Ishikawa (cell line): ENCODE data around the gene LRFN2.

Experiments
- CEBPB ChIP-seq: IDR thresholded peaks from 2 replicates; pipeline ENCODE4 v1.6.1; 2012
- CREB1 ChIP-seq: IDR thresholded peaks from 2 replicates; pipeline ENCODE4 v1.6.1; 2012; ENCODE audit warnings: low read depth
- EGR1 ChIP-seq: IDR thresholded peaks from 2 replicates; pipeline ENCODE4 v1.6.1; 2012
- EP300 ChIP-seq: IDR thresholded peaks from 2 replicates; pipeline ENCODE4 v1.6.1; 2012; ENCODE audit warnings: borderline replicate concordance
- FOXM1 ChIP-seq: IDR thresholded peaks from 2 replicates; pipeline ENCODE4 v1.6.1; 2012; ENCODE audit warnings: low read depth, borderline replicate concordance
- NFIC ChIP-seq: IDR thresholded peaks from 2 replicates; pipeline ENCODE4 v1.6.1; 2012
- RAD21 ChIP-seq: IDR thresholded peaks from 2 replicates; pipeline ENCODE4 v1.6.1; 2012; ENCODE audit warnings: low read depth
- TAF1 ChIP-seq: IDR thresholded peaks from 2 replicates; pipeline ENCODE4 v1.6.1; 2012; ENCODE audit warnings: low read depth, mild to moderate bottlenecking
- TCF12 ChIP-seq: IDR thresholded peaks from 2 replicates; pipeline ENCODE4 v1.6.1; 2012; ENCODE audit warnings: low read depth
- TEAD4 ChIP-seq: IDR thresholded peaks from 2 replicates; pipeline ENCODE4 v1.6.1; 2012
- YY1 ChIP-seq: IDR thresholded peaks from 2 replicates; pipeline ENCODE4 v1.6.1; 2012; ENCODE audit warnings: low read depth
- ZBTB7A ChIP-seq: IDR thresholded peaks from 2 replicates; pipeline ENCODE4 v1.6.1; 2012; ENCODE audit warnings: low read depth
- TF ChIP-seq, protein P1 (sequence below): IDR thresholded peaks from 2 replicates; pipeline ENCODE4 v1.6.1; 2012
- TF ChIP-seq, protein P2 (sequence below): IDR thresholded peaks from 2 replicates; pipeline ENCODE4 v1.6.1; 2012; ENCODE audit warnings: low read depth, mild to moderate bottlenecking
- TF ChIP-seq, protein P3 (sequence below): IDR thresholded peaks from 2 replicates; pipeline ENCODE4 v1.6.1; 2012

The LRFN2 gene

DNA sequence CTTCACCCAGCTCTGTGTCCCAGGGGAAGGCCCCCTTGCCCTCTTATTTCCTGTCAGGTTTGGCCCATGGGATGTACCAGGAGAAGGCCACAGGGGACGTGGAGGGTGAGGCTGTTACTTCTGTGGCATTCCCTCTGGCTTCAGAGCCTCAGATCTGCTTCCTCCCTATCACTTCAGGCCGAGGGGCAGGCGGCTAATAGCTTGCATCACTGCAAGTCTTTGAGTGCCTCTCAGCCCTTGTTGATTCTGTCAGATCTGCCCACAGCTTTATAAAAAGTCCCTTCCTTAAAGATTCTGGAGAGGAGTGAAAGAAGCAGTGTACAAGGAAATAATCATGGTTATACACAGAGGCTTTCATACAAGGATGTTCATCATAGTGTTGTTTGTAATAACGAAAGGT is 86.9 kb downstream of the LRFN2 start:
- no peak for TF ChIP-seq CEBPB
- TF ChIP-seq YY1: no peak
- TF ChIP-seq TCF12: no peak
- TF ChIP-seq NFIC: no peak
- no peak for TF ChIP-seq FOXM1

DNA sequence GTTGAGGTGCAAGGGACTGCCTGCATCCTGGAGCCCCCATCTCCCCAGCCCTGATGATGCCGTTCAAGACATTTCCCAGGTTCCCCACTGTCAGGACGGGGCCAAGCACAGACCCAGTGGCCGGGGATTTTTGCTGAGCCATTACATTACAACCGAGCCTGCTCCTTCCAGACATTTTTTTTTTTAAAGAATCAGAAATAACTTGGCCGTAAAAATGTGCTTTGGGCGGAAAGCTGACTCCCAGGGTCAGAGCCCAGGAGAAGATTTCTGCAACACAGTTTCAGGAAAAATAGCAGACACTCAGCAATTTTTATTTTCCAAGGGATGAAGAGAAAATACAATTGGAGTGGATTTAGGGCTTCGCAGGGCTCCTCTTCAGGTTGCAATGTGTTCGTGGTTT is 87.9 kb downstream of the LRFN2 start:
- TF ChIP-seq FOXM1: no peak
- TF ChIP-seq, protein P1, sequence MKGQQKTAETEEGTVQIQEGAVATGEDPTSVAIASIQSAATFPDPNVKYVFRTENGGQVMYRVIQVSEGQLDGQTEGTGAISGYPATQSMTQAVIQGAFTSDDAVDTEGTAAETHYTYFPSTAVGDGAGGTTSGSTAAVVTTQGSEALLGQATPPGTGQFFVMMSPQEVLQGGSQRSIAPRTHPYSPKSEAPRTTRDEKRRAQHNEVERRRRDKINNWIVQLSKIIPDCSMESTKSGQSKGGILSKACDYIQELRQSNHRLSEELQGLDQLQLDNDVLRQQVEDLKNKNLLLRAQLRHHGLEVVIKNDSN: no peak
- no peak for TF ChIP-seq TCF12
- TF ChIP-seq YY1: no peak
- TF ChIP-seq, protein P2, sequence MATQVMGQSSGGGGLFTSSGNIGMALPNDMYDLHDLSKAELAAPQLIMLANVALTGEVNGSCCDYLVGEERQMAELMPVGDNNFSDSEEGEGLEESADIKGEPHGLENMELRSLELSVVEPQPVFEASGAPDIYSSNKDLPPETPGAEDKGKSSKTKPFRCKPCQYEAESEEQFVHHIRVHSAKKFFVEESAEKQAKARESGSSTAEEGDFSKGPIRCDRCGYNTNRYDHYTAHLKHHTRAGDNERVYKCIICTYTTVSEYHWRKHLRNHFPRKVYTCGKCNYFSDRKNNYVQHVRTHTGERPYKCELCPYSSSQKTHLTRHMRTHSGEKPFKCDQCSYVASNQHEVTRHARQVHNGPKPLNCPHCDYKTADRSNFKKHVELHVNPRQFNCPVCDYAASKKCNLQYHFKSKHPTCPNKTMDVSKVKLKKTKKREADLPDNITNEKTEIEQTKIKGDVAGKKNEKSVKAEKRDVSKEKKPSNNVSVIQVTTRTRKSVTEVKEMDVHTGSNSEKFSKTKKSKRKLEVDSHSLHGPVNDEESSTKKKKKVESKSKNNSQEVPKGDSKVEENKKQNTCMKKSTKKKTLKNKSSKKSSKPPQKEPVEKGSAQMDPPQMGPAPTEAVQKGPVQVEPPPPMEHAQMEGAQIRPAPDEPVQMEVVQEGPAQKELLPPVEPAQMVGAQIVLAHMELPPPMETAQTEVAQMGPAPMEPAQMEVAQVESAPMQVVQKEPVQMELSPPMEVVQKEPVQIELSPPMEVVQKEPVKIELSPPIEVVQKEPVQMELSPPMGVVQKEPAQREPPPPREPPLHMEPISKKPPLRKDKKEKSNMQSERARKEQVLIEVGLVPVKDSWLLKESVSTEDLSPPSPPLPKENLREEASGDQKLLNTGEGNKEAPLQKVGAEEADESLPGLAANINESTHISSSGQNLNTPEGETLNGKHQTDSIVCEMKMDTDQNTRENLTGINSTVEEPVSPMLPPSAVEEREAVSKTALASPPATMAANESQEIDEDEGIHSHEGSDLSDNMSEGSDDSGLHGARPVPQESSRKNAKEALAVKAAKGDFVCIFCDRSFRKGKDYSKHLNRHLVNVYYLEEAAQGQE: no peak
- TF ChIP-seq EP300: no peak
- TF ChIP-seq TEAD4: no peak
- TF ChIP-seq CREB1: no peak
- TF ChIP-seq NFIC: no peak
- TF ChIP-seq TAF1: no peak
- no peak for TF ChIP-seq RAD21
- TF ChIP-seq ZBTB7A: no peak
- TF ChIP-seq CEBPB: no peak
- no peak for TF ChIP-seq EGR1
- TF ChIP-seq, protein P3, sequence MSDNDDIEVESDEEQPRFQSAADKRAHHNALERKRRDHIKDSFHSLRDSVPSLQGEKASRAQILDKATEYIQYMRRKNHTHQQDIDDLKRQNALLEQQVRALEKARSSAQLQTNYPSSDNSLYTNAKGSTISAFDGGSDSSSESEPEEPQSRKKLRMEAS: no peak

DNA sequence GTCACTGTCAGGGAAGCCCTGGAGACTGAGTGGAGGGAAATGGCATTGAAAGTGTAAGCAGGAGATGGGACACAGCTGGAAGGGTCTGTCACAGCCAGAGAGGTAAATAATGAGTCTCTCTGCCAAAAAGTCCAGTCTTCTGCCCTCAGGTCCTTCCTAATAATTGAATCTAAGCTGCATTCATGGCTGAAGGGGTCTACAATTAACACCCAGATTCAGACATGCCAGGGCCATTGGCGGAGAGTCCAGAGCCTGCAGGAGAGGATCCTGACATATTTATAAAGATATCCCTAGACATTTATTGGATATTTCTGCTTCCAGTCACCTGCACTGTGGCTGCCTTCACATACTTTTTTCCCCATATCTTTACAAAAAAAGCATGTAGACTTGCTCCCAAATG is 89.0 kb downstream of the LRFN2 start:
- TF ChIP-seq ZBTB7A (no peak), CREB1 (no peak), NFIC (no peak), CEBPB (no peak), TAF1 (no peak), TEAD4 (no peak), FOXM1 (no peak), RAD21 (no peak), YY1 (no peak), EGR1 (no peak), EP300 (no peak), TCF12 (no peak)
- TF ChIP-seq, protein P1: no peak
- TF ChIP-seq, protein P2: no peak
- TF ChIP-seq, protein P3: no peak

DNA sequence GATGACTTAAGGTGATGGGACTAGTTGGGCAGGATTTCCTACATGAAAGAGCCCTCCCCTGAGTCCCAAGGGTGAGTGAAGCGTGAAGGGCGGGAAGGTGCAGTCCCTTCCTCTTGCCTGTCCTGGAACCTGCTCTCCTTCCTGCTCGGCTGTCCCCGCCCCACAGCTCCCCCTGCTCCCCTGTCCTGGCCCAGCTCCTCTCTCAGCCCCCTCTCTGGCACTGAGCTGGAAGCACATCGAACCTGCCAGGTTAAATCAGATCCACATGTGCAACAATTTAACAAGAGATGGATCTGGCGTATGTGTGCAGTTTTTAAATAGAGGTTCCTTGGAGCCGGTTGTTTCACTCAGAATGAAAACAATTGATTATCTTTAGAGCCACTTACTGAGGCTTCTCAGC is 95.0 kb downstream of the LRFN2 start:
- TF ChIP-seq CEBPB (no peak), EP300 (no peak), EGR1 (no peak), NFIC (no peak), CREB1 (no peak), TAF1 (no peak), TEAD4 (no peak), TCF12 (no peak), ZBTB7A (no peak), FOXM1 (no peak), YY1 (no peak), RAD21 (no peak)
- TF ChIP-seq, protein P1: no peak
- TF ChIP-seq, protein P2: no peak
- TF ChIP-seq, protein P3: no peak
